ENCODE measurements around the gene TBCB. TPM values are rescaled to one million over a fixed set of nuclear protein-coding genes. Genes with fewer than 3 reads are reported as not detected.
A peak's percentile ranks its signal among the peaks of the same experiment; 100 is the strongest.

Gene TBCB
- total and polyA plus RNA-seq, 7 experiments from 2014 or later: 72.8 to 174 (median 125) TPM

GRCh38 chr19:36090910-36091695 is 24.2 kb upstream of the TBCB start:
- no peak overlapping the region for H3K27ac ChIP-seq (ENCODE audit: low read depth, low read length)
- ATAC-seq (no peak), DNase-seq (no peak)
- no peaks in the 10 kb centered on the region for H3K9me3 Mint-ChIP-seq
- no peak overlapping the region for H3K4me3 ChIP-seq (ENCODE audit: low read length)
- no peaks in the 10 kb centered on the region for H3K36me3 ChIP-seq (ENCODE audit: control insufficient read depth in 2 of 3, insufficient read depth in 3 of 3, low read length in 3 of 3)
- ChIA-PET POLR2A (interaction anchor here (0.5 kb wide), 1 partner anchor 443 kb away, joined by 3 read pairs; the partner anchor contains the start of gene COX6B1), CTCF (no interaction called here)
- H3K9me3 ChIP-seq (ENCODE audit: control insufficient read depth in 2 of 3, low read length in 3 of 3): no peaks in the 10 kb centered on the region
- no peaks in the 10 kb centered on the region for H3K27me3 Mint-ChIP-seq
- H3K27ac Mint-ChIP-seq: no peak overlapping the region
- H3K27me3 ChIP-seq (ENCODE audit: control insufficient read depth in 2 of 2, insufficient read depth in 2 of 2, low read length in 2 of 2): no peaks in the 10 kb centered on the region
- no peak overlapping the region for H3K4me3 Mint-ChIP-seq
- peaks cover 0 to 14% (median 8%) of the 10 kb centered on the region in 7 donors for H3K4me1 Mint-ChIP-seq
- peaks cover 0 to 14% (median 0%) of the 10 kb centered on the region in 5 donors for H3K36me3 Mint-ChIP-seq
- intact Hi-C loops (cut with micrococcal nuclease): no loop called here
- H3K4me1 ChIP-seq (ENCODE audit: control insufficient read depth in 2 of 2, insufficient read depth in 2 of 2, low read length in 2 of 2): no peaks in the 10 kb centered on the region

GRCh38 chr19:36092566-36092965 is 22.7 kb upstream of the TBCB start:
- H3K27me3 Mint-ChIP-seq: no peaks in the 10 kb centered on the region
- no peaks in the 10 kb centered on the region for H3K27me3 ChIP-seq (ENCODE audit: control insufficient read depth in 2 of 2, insufficient read depth in 2 of 2, low read length in 2 of 2)
- no peak overlapping the region for H3K27ac ChIP-seq (ENCODE audit: low read depth, low read length)
- DNase-seq (no peak), ATAC-seq (no peak)
- ChIA-PET POLR2A (no interaction called here), CTCF (no interaction called here)
- peaks cover 0 to 14% (median 8%) of the 10 kb centered on the region in 7 donors for H3K4me1 Mint-ChIP-seq
- no peak overlapping the region for H3K4me3 ChIP-seq (ENCODE audit: low read length)
- H3K9me3 Mint-ChIP-seq: no peaks in the 10 kb centered on the region
- H3K27ac Mint-ChIP-seq: peak overlapping the region in 2 of 9 donors; percentile 14 to 31
- peaks cover 0 to 17% (median 0%) of the 10 kb centered on the region in 5 donors for H3K36me3 Mint-ChIP-seq
- no peaks in the 10 kb centered on the region for H3K4me1 ChIP-seq (ENCODE audit: control insufficient read depth in 2 of 2, insufficient read depth in 2 of 2, low read length in 2 of 2)
- no peak overlapping the region for H3K4me3 Mint-ChIP-seq
- intact Hi-C loops (cut with micrococcal nuclease): no loop called here
- no peaks in the 10 kb centered on the region for H3K36me3 ChIP-seq (ENCODE audit: control insufficient read depth in 2 of 3, insufficient read depth in 3 of 3, low read length in 3 of 3)
- H3K9me3 ChIP-seq (ENCODE audit: control insufficient read depth in 2 of 3, low read length in 3 of 3): no peaks in the 10 kb centered on the region

DNA sequence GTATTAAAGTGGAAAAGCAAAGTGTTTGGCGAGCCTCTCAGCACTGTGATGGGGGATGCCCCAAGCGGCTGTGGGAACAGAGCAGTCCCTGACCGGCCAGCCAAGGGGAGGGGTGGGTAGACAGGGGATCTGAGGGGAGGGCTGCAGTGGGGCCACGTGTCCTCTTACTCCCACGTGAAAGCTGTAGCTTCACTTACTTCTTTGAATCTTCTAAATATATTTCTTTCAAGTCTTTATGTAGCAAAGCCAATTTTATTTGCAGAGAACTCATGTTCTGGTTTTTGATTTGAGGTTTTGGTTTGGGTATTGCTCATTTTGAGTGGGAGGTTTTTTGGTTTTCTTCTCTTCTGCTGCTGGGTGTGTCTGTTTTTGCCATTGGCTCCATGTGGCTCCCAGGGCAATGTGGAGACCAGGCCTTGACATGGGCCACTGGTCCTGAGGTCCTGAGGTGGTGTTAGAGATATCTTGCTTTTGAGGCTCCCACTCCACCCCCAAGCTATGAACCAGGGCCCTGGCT is 22.1 kb upstream of the TBCB start:
- Mint-ChIP-seq H3K27ac (peak overlapping the region in 6 of 9 donors; percentile 7 to 80 (median 42)), H3K4me3 (no peak overlapping the region), H3K4me1 (peaks cover 0 to 14% (median 8%) of the 10 kb centered on the region in 7 donors), H3K27me3 (no peaks in the 10 kb centered on the region), H3K9me3 (no peaks in the 10 kb centered on the region), H3K36me3 (peaks cover 0 to 17% (median 0%) of the 10 kb centered on the region in 5 donors)
- Histone ChIP-seq H3K27ac (ENCODE audit: low read depth, low read length) (no peak overlapping the region), H3K36me3 (ENCODE audit: control insufficient read depth in 2 of 3, insufficient read depth in 3 of 3, low read length in 3 of 3) (no peaks in the 10 kb centered on the region), H3K4me3 (ENCODE audit: low read length) (no peak overlapping the region), H3K9me3 (ENCODE audit: control insufficient read depth in 2 of 3, low read length in 3 of 3) (no peaks in the 10 kb centered on the region), H3K4me1 (ENCODE audit: control insufficient read depth in 2 of 2, insufficient read depth in 2 of 2, low read length in 2 of 2) (no peaks in the 10 kb centered on the region), H3K27me3 (ENCODE audit: control insufficient read depth in 2 of 2, insufficient read depth in 2 of 2, low read length in 2 of 2) (no peaks in the 10 kb centered on the region)
- intact Hi-C loops (cut with micrococcal nuclease): no loop called here
- peak in 1 of 9 donors; percentile 31 for DNase-seq
- no peak for ATAC-seq
- CTCF ChIA-PET: no interaction called here
- POLR2A ChIA-PET: no interaction called here

GRCh38 chr19:36093687-36094086 is 21.6 kb upstream of the TBCB start:
- ATAC-seq: no peak
- Mint-ChIP-seq H3K4me1 (peaks cover 0 to 14% (median 8%) of the 10 kb centered on the region in 7 donors), H3K27ac (peak overlapping the region in 4 of 9 donors; percentile 7 to 80 (median 38)), H3K36me3 (peaks cover 0 to 15% (median 0%) of the 10 kb centered on the region in 5 donors), H3K9me3 (no peaks in the 10 kb centered on the region), H3K4me3 (no peak overlapping the region), H3K27me3 (no peaks in the 10 kb centered on the region)
- ChIA-PET POLR2A (no interaction called here), CTCF (no interaction called here)
- no peak overlapping the region for H3K4me3 ChIP-seq (ENCODE audit: low read length)
- no peak for DNase-seq
- no peak overlapping the region for H3K27ac ChIP-seq (ENCODE audit: low read depth, low read length)
- intact Hi-C loops (cut with micrococcal nuclease): no loop called here
- no peaks in the 10 kb centered on the region for H3K27me3 ChIP-seq (ENCODE audit: control insufficient read depth in 2 of 2, insufficient read depth in 2 of 2, low read length in 2 of 2)
- no peaks in the 10 kb centered on the region for H3K36me3 ChIP-seq (ENCODE audit: control insufficient read depth in 2 of 3, insufficient read depth in 3 of 3, low read length in 3 of 3)
- H3K4me1 ChIP-seq (ENCODE audit: control insufficient read depth in 2 of 2, insufficient read depth in 2 of 2, low read length in 2 of 2): no peaks in the 10 kb centered on the region
- H3K9me3 ChIP-seq (ENCODE audit: control insufficient read depth in 2 of 3, low read length in 3 of 3): no peaks in the 10 kb centered on the region

GRCh38 chr19:36097036-36097435 is 18.2 kb upstream of the TBCB start:
- H3K36me3 ChIP-seq (ENCODE audit: control insufficient read depth in 2 of 3, insufficient read depth in 3 of 3, low read length in 3 of 3): no peaks in the 10 kb centered on the region
- no peaks in the 10 kb centered on the region for H3K9me3 Mint-ChIP-seq
- ChIA-PET CTCF (no interaction called here), POLR2A (no interaction called here)
- ATAC-seq: no peak
- H3K9me3 ChIP-seq (ENCODE audit: control insufficient read depth in 2 of 3, low read length in 3 of 3): no peaks in the 10 kb centered on the region
- no peaks in the 10 kb centered on the region for H3K4me1 ChIP-seq (ENCODE audit: control insufficient read depth in 2 of 2, insufficient read depth in 2 of 2, low read length in 2 of 2)
- intact Hi-C loops (cut with micrococcal nuclease): no loop called here
- no peak overlapping the region for H3K4me3 ChIP-seq (ENCODE audit: low read length)
- no peak overlapping the region for H3K27ac Mint-ChIP-seq
- H3K4me1 Mint-ChIP-seq: peaks cover 0 to 14% (median 8%) of the 10 kb centered on the region in 7 donors
- no peaks in the 10 kb centered on the region for H3K27me3 ChIP-seq (ENCODE audit: control insufficient read depth in 2 of 2, insufficient read depth in 2 of 2, low read length in 2 of 2)
- no peak overlapping the region for H3K27ac ChIP-seq (ENCODE audit: low read depth, low read length)
- no peak for DNase-seq
- H3K27me3 Mint-ChIP-seq: no peaks in the 10 kb centered on the region
- H3K36me3 Mint-ChIP-seq: peaks cover 0 to 13% (median 0%) of the 10 kb centered on the region in 5 donors
- H3K4me3 Mint-ChIP-seq: no peak overlapping the region

GRCh38 chr19:36099166-36099785 is 16.0 kb upstream of the TBCB start:
- DNase-seq (no peak), ATAC-seq (no peak)
- Mint-ChIP-seq H3K27me3 (no peaks in the 10 kb centered on the region), H3K4me1 (no peaks in the 10 kb centered on the region), H3K4me3 (no peak overlapping the region), H3K36me3 (peaks cover 0 to 8% (median 0%) of the 10 kb centered on the region in 5 donors), H3K27ac (no peak overlapping the region), H3K9me3 (no peaks in the 10 kb centered on the region)
- ChIA-PET POLR2A (interaction anchor here (1.0 kb wide), 1 partner anchor 41 kb away, joined by 3 read pairs; the partner anchor contains the start of gene CAPNS1), CTCF (no interaction called here)
- no peaks in the 10 kb centered on the region for H3K27me3 ChIP-seq (ENCODE audit: control insufficient read depth in 2 of 2, insufficient read depth in 2 of 2, low read length in 2 of 2)
- intact Hi-C loops (cut with micrococcal nuclease): no loop called here
- H3K36me3 ChIP-seq (ENCODE audit: control insufficient read depth in 2 of 3, insufficient read depth in 3 of 3, low read length in 3 of 3): no peaks in the 10 kb centered on the region
- H3K4me1 ChIP-seq (ENCODE audit: control insufficient read depth in 2 of 2, insufficient read depth in 2 of 2, low read length in 2 of 2): no peaks in the 10 kb centered on the region
- H3K4me3 ChIP-seq (ENCODE audit: low read length): no peak overlapping the region
- H3K9me3 ChIP-seq (ENCODE audit: control insufficient read depth in 2 of 3, low read length in 3 of 3): no peaks in the 10 kb centered on the region
- no peak overlapping the region for H3K27ac ChIP-seq (ENCODE audit: low read depth, low read length)

Data from naive thymus-derived CD4-positive, alpha-beta T cell (primary cell).